H1 (cell line): ENCODE results near the gene MBD3L2B. TPM values are rescaled to one million over a fixed set of nuclear protein-coding genes. Genes with fewer than 3 reads are reported as not detected.

Experiments used
- CREB1 ChIP-seq: IDR thresholded peaks from 2 replicates; pipeline ENCODE4 v1.6.1; 2012; ENCODE audit warnings: inconsistent platforms
- GTF2F1 ChIP-seq: IDR thresholded peaks from 2 replicates; pipeline ENCODE4 v1.6.1; 2012; ENCODE audit warnings: low read depth, low read length, improper control_type of control experiment, borderline replicate concordance
- JUN ChIP-seq: IDR thresholded peaks from 2 replicates; pipeline ENCODE4 v1.6.1; 2011; ENCODE audit warnings: low read depth, mild to moderate bottlenecking, improper control_type of control experiment, low read length
- SAP30 ChIP-seq: fragments of 300-600 bp; sonication (generic); IDR thresholded peaks from 2 replicates; pipeline ENCODE4 v1.7.1; 2012; ENCODE audit warnings: low read length, moderate library complexity, mild to moderate bottlenecking, inconsistent platforms; ENCODE audit not compliant: insufficient read depth, insufficient replicate concordance
- polyA plus RNA-seq, 7 experiments: library from polyadenylated mRNA; depleted of rRNA in 3 of 7; stranded (reverse) in 5 of 7; unstranded in 2 of 7; fragments of >200 nt in 5 of 7; fragments of 200-250 nt in 2 of 7; gene quantifications; 1 replicate in 5 of 7; 2 replicates in 1 of 7; 4 replicates in 1 of 7; pipeline versions ENCODE4 v1.2.1 to v1.2.3, GENCODE V29; 2011 to 2013; ENCODE audit warnings: missing spikeins in 2 of 7, mixed read lengths in 2 of 7
- total RNA-seq: library from RNA; stranded (reverse); fragmentation: NEBNext Ultra II Directional; extraction: Animal tissue kit (Norgen Biotek cat#: 25700); gene quantifications from 2 replicates; pipeline ENCODE4 v1.2.1, GENCODE V29; 2021
- TF ChIP-seq, protein P1 (sequence below): fragments of 300-600 bp; sonication (generic); IDR thresholded peaks from 2 replicates; pipeline ENCODE4 v1.7.1; 2012; ENCODE audit warnings: low read length, moderate library complexity, mild to moderate bottlenecking, inconsistent platforms; ENCODE audit not compliant: insufficient replicate concordance

MBD3L2B gene
- total and polyA plus RNA-seq, 2 of the 8 experiments (the other 6 are each of a cell fraction or from before 2014, with no cell fraction given): not detected

DNA sequence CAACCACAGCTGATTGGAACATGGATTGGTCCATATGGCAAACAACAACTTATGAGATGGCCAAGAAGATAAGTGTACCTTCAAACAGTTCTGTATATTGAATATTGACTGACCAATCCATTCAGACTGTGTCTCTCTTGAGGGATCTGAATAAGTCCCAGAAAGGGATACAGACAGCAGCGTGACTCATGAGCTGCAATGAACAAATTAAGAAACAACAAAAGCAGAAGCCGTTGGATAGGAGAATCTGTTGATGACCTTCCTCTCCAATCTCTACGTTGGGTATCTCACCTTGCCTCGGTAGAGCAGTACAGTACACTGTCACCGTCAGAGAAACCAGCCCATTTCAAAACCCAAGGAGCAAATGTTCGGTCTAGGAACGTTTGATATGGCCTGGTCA lies 21.3 kb downstream of the MBD3L2B start (continued):
- TF ChIP-seq, protein P1, sequence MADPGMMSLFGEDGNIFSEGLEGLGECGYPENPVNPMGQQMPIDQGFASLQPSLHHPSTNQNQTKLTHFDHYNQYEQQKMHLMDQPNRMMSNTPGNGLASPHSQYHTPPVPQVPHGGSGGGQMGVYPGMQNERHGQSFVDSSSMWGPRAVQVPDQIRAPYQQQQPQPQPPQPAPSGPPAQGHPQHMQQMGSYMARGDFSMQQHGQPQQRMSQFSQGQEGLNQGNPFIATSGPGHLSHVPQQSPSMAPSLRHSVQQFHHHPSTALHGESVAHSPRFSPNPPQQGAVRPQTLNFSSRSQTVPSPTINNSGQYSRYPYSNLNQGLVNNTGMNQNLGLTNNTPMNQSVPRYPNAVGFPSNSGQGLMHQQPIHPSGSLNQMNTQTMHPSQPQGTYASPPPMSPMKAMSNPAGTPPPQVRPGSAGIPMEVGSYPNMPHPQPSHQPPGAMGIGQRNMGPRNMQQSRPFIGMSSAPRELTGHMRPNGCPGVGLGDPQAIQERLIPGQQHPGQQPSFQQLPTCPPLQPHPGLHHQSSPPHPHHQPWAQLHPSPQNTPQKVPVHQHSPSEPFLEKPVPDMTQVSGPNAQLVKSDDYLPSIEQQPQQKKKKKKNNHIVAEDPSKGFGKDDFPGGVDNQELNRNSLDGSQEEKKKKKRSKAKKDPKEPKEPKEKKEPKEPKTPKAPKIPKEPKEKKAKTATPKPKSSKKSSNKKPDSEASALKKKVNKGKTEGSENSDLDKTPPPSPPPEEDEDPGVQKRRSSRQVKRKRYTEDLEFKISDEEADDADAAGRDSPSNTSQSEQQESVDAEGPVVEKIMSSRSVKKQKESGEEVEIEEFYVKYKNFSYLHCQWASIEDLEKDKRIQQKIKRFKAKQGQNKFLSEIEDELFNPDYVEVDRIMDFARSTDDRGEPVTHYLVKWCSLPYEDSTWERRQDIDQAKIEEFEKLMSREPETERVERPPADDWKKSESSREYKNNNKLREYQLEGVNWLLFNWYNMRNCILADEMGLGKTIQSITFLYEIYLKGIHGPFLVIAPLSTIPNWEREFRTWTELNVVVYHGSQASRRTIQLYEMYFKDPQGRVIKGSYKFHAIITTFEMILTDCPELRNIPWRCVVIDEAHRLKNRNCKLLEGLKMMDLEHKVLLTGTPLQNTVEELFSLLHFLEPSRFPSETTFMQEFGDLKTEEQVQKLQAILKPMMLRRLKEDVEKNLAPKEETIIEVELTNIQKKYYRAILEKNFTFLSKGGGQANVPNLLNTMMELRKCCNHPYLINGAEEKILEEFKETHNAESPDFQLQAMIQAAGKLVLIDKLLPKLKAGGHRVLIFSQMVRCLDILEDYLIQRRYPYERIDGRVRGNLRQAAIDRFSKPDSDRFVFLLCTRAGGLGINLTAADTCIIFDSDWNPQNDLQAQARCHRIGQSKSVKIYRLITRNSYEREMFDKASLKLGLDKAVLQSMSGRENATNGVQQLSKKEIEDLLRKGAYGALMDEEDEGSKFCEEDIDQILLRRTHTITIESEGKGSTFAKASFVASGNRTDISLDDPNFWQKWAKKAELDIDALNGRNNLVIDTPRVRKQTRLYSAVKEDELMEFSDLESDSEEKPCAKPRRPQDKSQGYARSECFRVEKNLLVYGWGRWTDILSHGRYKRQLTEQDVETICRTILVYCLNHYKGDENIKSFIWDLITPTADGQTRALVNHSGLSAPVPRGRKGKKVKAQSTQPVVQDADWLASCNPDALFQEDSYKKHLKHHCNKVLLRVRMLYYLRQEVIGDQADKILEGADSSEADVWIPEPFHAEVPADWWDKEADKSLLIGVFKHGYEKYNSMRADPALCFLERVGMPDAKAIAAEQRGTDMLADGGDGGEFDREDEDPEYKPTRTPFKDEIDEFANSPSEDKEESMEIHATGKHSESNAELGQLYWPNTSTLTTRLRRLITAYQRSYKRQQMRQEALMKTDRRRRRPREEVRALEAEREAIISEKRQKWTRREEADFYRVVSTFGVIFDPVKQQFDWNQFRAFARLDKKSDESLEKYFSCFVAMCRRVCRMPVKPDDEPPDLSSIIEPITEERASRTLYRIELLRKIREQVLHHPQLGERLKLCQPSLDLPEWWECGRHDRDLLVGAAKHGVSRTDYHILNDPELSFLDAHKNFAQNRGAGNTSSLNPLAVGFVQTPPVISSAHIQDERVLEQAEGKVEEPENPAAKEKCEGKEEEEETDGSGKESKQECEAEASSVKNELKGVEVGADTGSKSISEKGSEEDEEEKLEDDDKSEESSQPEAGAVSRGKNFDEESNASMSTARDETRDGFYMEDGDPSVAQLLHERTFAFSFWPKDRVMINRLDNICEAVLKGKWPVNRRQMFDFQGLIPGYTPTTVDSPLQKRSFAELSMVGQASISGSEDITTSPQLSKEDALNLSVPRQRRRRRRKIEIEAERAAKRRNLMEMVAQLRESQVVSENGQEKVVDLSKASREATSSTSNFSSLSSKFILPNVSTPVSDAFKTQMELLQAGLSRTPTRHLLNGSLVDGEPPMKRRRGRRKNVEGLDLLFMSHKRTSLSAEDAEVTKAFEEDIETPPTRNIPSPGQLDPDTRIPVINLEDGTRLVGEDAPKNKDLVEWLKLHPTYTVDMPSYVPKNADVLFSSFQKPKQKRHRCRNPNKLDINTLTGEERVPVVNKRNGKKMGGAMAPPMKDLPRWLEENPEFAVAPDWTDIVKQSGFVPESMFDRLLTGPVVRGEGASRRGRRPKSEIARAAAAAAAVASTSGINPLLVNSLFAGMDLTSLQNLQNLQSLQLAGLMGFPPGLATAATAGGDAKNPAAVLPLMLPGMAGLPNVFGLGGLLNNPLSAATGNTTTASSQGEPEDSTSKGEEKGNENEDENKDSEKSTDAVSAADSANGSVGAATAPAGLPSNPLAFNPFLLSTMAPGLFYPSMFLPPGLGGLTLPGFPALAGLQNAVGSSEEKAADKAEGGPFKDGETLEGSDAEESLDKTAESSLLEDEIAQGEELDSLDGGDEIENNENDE: no peak
- TF ChIP-seq SAP30 (no peak), CREB1 (no peak), JUN (no peak), GTF2F1 (no peak)
